ENCODE measurements around the gene CDH12. TPM values are rescaled to one million over a fixed set of nuclear protein-coding genes. Genes with fewer than 3 reads are reported as not detected.
"Not testable (repeated sequence)": the region's sequence is repeated elsewhere in the genome, so short reads cannot be mapped to it uniquely, and the experiment has no call there.

Gene CDH12
- total RNA-seq, 1 donor from 2014 or later: 0.11 TPM

DNA sequence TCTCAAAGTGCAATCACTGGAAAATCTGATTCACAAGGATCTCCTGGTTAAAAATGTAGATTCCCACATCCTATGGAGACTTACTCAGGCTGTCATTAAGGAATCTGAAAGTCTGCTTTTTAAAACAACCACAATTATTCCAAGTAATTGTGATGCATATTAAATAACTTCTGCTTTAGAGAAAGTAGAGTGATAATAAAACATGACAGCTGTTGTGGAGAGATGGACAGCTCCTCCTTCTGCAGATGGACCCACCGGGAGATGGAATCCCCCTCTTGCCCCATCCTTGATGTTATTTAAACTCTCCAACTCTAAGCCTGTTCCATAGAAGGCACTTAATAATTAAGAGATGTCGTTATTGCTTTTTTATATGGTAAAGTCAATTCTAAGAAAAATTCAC lies 802.2 kb downstream of the CDH12 start:
- Histone ChIP-seq H3K27ac (no peak overlapping the region), H3K36me3 (no peaks in the 10 kb centered on the region), H3K4me3 (no peak overlapping the region), H3K9me3 (no peaks in the 10 kb centered on the region), H3K4me1 (no peaks in the 10 kb centered on the region), H3K27me3 (no peaks in the 10 kb centered on the region)
- TF ChIP-seq, protein P1, sequence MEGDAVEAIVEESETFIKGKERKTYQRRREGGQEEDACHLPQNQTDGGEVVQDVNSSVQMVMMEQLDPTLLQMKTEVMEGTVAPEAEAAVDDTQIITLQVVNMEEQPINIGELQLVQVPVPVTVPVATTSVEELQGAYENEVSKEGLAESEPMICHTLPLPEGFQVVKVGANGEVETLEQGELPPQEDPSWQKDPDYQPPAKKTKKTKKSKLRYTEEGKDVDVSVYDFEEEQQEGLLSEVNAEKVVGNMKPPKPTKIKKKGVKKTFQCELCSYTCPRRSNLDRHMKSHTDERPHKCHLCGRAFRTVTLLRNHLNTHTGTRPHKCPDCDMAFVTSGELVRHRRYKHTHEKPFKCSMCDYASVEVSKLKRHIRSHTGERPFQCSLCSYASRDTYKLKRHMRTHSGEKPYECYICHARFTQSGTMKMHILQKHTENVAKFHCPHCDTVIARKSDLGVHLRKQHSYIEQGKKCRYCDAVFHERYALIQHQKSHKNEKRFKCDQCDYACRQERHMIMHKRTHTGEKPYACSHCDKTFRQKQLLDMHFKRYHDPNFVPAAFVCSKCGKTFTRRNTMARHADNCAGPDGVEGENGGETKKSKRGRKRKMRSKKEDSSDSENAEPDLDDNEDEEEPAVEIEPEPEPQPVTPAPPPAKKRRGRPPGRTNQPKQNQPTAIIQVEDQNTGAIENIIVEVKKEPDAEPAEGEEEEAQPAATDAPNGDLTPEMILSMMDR (IDR thresholded peaks at IDR 0.05): no peak
- DNase-seq (ENCODE audit: low spot score in 2 of 2): no peak
- intact Hi-C loops (cut with DNase I): no loop called here

DNA sequence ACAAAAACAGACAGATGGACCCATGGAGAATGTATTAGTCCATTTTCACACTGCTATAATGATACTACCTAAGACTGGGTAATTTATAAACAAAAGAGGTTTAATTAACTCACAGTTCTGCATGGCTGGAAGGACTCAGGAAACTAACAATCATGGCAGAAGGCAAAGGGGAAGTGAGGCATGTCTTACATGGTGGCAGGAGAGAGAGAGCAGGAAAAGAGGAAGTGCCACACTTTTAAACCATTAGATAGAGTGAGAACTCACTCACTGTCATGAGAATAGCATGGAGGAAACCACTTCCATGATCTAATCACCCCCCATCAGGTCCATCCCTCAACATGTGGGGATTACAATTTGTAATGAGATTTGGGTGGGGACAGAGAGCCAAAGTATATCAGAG lies 808.9 kb downstream of the CDH12 start:
- Histone ChIP-seq H3K27ac (no peak overlapping the region), H3K4me3 (no peak overlapping the region), H3K36me3 (no peaks in the 10 kb centered on the region), H3K27me3 (no peaks in the 10 kb centered on the region), H3K4me1 (no peaks in the 10 kb centered on the region), H3K9me3 (no peaks in the 10 kb centered on the region)
- intact Hi-C loops (cut with DNase I): no loop called here
- DNase-seq (ENCODE audit: low spot score in 2 of 2): no peak
- TF ChIP-seq, protein P1 (IDR thresholded peaks at IDR 0.05): no peak

DNA sequence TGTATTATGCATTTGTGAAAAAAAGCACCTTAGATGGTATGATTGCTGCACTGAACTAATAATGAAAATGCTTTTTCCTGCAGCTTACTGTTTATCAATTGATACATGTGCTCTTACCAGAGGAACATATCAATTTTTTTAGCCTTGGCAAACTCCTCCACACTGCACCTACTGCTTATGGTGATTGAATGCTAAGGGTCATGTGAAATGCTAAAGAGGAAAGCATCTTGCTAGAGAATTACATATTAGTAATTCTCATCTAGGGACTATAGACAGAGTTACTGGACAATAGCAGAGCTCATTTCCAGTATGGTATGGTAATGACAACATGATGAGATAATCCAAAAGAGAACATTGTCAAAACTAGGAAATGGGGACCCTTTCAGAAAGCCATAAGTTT lies 817.1 kb downstream of the CDH12 start:
- no peaks in the 10 kb centered on the region for H3K9me3 ChIP-seq
- intact Hi-C loops (cut with DNase I): no loop called here
- DNase-seq (ENCODE audit: low spot score in 2 of 2): no peak
- no peaks in the 10 kb centered on the region for H3K27me3 ChIP-seq
- H3K4me3 ChIP-seq: no peak overlapping the region
- no peak overlapping the region for H3K27ac ChIP-seq
- TF ChIP-seq, protein P1 (IDR thresholded peaks at IDR 0.05): no peak
- H3K36me3 ChIP-seq: no peaks in the 10 kb centered on the region
- no peaks in the 10 kb centered on the region for H3K4me1 ChIP-seq

DNA sequence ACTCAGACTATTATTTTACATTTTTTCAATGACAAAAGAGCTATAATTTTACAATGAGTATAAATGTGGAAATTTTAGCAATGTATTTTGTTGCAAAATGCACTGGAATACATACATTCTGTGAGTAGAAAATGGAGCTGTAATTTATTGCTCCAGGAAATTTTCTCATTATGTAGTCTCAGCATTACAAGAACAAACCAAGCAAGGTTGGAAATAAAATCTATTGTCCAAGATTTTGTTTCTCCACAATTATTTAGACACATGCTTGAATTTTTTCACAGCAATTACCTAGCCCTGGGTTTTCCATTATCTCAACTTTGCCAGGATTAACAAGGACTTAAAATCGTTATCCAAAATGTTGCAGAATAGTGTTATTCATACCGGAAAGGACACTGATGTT lies 820.1 kb downstream of the CDH12 start:
- TF ChIP-seq, protein P1 (IDR thresholded peaks at IDR 0.05): no peak
- no peaks in the 10 kb centered on the region for H3K36me3 ChIP-seq
- H3K4me3 ChIP-seq: no peak overlapping the region
- H3K27ac ChIP-seq: no peak overlapping the region
- no peak for DNase-seq (ENCODE audit: low spot score in 2 of 2)
- intact Hi-C loops (cut with DNase I): no loop called here
- no peaks in the 10 kb centered on the region for H3K4me1 ChIP-seq
- no peaks in the 10 kb centered on the region for H3K9me3 ChIP-seq
- no peaks in the 10 kb centered on the region for H3K27me3 ChIP-seq

DNA sequence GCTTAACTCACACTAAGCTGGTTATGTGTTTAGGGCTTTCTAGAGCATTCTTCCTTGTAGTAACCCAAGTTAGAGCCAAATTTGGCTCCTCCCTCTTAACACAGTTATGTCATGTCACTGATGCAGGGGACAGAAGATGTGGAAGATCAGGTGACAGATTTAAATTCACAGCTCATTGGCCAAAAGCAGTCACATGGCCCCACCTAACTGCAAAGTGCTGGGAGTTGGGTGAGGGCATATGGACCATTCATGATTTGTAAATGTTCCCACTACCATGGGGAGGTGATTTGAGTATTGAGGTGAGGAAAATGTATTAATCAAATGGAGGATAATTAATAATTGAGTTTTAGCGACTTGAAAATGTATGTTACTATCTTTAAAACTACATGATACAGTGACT lies 829.4 kb downstream of the CDH12 start:
- Histone ChIP-seq H3K9me3 (no peaks in the 10 kb centered on the region), H3K4me1 (no peaks in the 10 kb centered on the region), H3K27me3 (no peaks in the 10 kb centered on the region), H3K36me3 (no peaks in the 10 kb centered on the region), H3K27ac (no peak overlapping the region), H3K4me3 (no peak overlapping the region)
- no peak for DNase-seq (ENCODE audit: low spot score in 2 of 2)
- intact Hi-C loops (cut with DNase I): no loop called here
- TF ChIP-seq, protein P1 (IDR thresholded peaks at IDR 0.05): no peak

GRCh38 chr5:22012893-22013292 lies 840.3 kb downstream of the CDH12 start:
- H3K4me1 ChIP-seq; H3K27ac ChIP-seq; DNase-seq (ENCODE audit: low spot score in 2 of 2); H3K36me3 ChIP-seq; H3K9me3 ChIP-seq; H3K4me3 ChIP-seq; intact Hi-C loops (cut with DNase I); H3K27me3 ChIP-seq: not testable (repeated sequence)

DNA sequence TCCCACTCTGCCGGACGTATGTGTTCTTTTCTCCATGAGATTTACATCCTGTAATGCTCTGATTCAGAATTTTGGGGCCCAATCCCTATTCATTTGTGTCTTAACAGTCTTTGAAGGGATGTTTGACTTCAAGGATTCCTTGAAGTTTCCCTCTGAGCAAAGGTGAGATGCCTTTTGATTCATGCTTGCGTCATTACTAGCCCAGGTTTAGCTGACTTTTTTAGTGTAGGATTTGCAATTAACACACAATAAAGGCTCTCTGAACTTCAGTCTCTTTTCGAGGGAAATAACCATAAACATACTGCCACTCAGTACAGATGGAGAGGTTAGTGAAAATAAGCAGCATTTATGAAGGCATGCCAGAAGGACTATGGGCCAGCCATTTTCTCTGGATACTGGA lies 842.3 kb downstream of the CDH12 start:
- H3K36me3 ChIP-seq; H3K4me3 ChIP-seq; H3K27ac ChIP-seq; DNase-seq (ENCODE audit: low spot score in 2 of 2); H3K9me3 ChIP-seq; intact Hi-C loops (cut with DNase I); H3K27me3 ChIP-seq; H3K4me1 ChIP-seq: not testable (repeated sequence)

DNA sequence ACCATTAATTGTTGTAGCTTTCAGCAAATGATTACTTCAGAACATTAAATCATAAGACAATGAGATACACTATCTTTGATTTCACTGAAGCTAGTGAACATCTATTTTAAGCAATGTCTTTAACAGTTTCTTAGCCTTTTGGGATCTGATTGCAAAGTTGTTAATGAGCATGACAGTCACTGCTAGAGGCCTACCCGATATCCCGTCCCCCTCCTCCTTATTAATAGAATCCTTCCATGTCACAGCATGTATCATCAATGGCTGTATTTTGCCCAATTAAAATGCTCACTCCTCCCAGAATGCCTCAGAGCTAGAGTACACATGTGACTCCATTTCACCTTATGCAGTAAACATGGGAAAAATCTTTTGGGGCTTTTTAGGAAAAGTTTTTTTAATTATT lies 852.0 kb downstream of the CDH12 start:
- H3K9me3 ChIP-seq; H3K4me1 ChIP-seq; intact Hi-C loops (cut with DNase I); H3K36me3 ChIP-seq; H3K27ac ChIP-seq; H3K4me3 ChIP-seq; DNase-seq (ENCODE audit: low spot score in 2 of 2); H3K27me3 ChIP-seq: not testable (repeated sequence)

GRCh38 chr5:21985799-21986198 lies 867.3 kb downstream of the CDH12 start:
- H3K27me3 ChIP-seq; intact Hi-C loops (cut with DNase I): not testable (repeated sequence)

GRCh38 chr5:21951571-21951970 lies 901.6 kb downstream of the CDH12 start:
- H3K4me1 ChIP-seq: not testable (repeated sequence)

More at GRCh38 chr5:21985799-21986198, 867.3 kb downstream of the CDH12 start:
- not testable (repeated sequence) for H3K36me3 ChIP-seq; H3K9me3 ChIP-seq; H3K4me1 ChIP-seq; H3K27ac ChIP-seq; DNase-seq (ENCODE audit: low spot score in 2 of 2); H3K4me3 ChIP-seq

More at GRCh38 chr5:21951571-21951970, 901.6 kb downstream of the CDH12 start:
- H3K27ac ChIP-seq; DNase-seq (ENCODE audit: low spot score in 2 of 2); H3K9me3 ChIP-seq; H3K36me3 ChIP-seq; intact Hi-C loops (cut with DNase I); H3K4me3 ChIP-seq; H3K27me3 ChIP-seq: not testable (repeated sequence)

Data from ascending aorta (tissue), 2 donors.